VCaP (cell line): ENCODE data around the gene ABL1.
"Not testable (repeated sequence)": the region's sequence is repeated elsewhere in the genome, so short reads cannot be mapped to it uniquely, and the experiment has no call there.

Experiments
- H3K27ac ChIP-seq: fragments of 450-650 bp; 2 replicates; pipeline ENCODE4 v1.5.1; 2017
- CTCF ChIP-seq: fragments of 450-650 bp; conservative IDR thresholded peaks from 2 replicates; pipeline ENCODE4 v1.5.1; 2017; ENCODE audit warnings: mild to moderate bottlenecking, moderate library complexity

ABL1 gene

DNA sequence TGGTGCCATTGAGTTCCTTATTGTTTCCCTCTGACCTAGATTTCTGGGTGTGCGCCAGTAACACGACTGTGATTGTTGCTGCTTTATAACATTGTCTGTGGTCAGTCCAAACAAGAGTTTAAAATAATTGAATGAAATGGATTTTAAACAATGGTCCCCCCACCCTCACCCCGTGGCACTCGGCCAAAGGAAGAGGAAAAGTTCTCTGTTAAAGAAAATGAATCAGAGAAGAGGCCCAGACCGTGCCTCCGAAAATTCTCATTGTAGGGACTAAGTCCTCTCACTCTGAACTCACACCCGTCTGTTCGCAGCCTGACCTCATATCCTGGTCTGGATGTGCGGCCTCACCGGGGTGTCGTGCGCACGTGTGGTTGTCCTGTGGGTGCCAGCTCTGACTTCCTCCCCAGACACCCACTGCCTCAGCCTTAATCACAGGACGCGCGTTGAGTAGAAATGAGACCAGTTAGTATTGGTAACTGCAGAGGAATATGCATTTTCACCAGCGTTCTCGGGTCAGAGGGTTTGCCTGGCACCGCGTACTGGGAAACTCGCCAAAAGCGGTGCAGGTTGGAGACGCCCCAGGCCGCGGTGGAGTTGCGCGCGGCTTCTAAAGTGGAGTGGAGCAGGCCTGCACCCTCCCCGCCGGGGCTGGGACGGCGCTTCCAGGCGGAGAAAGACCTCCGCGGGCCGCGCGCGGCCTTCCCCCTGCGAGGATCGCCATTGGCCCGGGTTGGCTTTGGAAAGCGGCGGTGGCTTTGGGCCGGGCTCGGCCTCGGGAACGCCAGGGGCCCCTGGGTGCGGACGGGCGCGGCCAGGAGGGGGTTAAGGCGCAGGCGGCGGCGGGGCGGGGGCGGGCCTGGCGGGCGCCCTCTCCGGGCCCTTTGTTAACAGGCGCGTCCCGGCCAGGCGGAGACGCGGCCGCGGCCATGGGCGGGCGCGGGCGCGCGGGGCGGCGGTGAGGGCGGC is at the start of gene ABL1:
Gene ABL1, plus strand, starts transcription at position 884 of the 966 bp plus-strand sequence. CDS start 193 bp downstream, outside the sequence.
- peak within 1 kb of the TSS; percentile 97 for H3K27ac ChIP-seq
- TF ChIP-seq CTCF = no peak

GRCh38 chr9:130785940-130786508 is 49.0 kb upstream of the ABL1 start:
- no peak for TF ChIP-seq CTCF
- H3K27ac ChIP-seq = no peak overlapping the region

DNA sequence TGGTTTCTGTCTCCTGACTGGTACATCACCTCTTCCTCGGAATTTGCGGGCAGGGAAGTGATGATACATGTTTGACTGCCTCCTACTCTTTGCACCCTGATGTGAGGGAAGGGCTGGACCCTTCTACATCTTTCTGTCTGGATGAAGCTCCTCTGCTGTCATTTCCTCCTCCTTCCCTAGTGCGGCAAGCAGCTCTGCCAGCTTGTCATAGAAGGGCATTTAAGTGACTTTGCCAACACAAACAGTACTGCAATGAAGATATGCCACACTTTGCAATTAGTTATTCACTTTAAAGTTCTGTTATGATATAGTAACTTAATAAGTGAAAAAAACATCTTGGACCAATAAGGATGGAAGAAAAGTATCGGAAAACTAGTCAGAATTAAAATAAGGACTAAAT is 48.5 kb upstream of the ABL1 start:
- TF ChIP-seq CTCF = no peak
- no peak overlapping the region for H3K27ac ChIP-seq

GRCh38 chr9:130789747-130790672 is 45.0 kb upstream of the ABL1 start:
- H3K27ac ChIP-seq = no peak overlapping the region
- TF ChIP-seq CTCF = no peak

DNA sequence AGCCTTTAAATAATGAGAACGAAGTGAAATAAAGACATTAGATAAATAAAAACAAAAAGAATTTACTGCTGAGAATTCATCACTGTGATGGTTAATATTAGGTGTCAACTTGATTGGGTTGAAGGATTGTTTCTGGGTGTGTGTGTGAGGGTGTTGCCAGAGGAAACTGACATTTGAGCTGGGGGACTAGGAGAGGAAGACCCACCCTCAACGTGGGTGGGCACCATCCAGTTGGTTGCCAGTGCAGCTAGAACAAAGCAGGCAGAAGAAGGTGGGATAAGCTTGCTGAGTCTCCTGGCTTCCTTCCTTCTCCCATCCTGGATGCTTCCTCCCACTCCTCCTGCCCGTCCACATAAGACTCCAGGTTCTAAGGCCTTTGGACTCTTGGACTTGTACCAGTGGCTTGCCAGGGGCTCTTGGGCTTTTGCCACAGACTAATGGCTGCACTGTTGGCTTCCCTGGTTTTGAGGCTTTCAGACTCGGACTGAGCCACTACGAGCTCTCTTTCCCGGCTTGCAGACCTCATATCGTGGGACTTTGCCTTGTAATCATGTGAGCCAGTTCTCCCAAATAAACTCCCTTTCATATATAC is 43.7 kb upstream of the ABL1 start:
- no peak overlapping the region for H3K27ac ChIP-seq
- no peak for TF ChIP-seq CTCF

- no peak overlapping the region for H3K27ac ChIP-seq
- TF ChIP-seq CTCF = no peak
Observed at GRCh38 chr9:130793589-130793988, 41.5 kb upstream of the ABL1 start.

- H3K27ac ChIP-seq = not testable (repeated sequence)
Observed at GRCh38 chr9:130794021-130794420, 41.0 kb upstream of the ABL1 start.

GRCh38 chr9:130794423-130794822 is 40.6 kb upstream of the ABL1 start:
- H3K27ac ChIP-seq = not testable (repeated sequence)
